HG02798 (cell line): Measurements from ENCODE around the gene ALDH6A1.
"Not testable (repeated sequence)": the region's sequence is repeated elsewhere in the genome, so short reads cannot be mapped to it uniquely, and the experiment has no call there.

Experiments used
- ATAC-seq: cut with Tn5 transposase; IDR thresholded peaks from one replicate; pipeline ENCODE4 v1.9.1; 2021; ENCODE audit warnings: mild to moderate bottlenecking; ENCODE audit not compliant: unreplicated experiment, poor library complexity

Gene ALDH6A1

DNA sequence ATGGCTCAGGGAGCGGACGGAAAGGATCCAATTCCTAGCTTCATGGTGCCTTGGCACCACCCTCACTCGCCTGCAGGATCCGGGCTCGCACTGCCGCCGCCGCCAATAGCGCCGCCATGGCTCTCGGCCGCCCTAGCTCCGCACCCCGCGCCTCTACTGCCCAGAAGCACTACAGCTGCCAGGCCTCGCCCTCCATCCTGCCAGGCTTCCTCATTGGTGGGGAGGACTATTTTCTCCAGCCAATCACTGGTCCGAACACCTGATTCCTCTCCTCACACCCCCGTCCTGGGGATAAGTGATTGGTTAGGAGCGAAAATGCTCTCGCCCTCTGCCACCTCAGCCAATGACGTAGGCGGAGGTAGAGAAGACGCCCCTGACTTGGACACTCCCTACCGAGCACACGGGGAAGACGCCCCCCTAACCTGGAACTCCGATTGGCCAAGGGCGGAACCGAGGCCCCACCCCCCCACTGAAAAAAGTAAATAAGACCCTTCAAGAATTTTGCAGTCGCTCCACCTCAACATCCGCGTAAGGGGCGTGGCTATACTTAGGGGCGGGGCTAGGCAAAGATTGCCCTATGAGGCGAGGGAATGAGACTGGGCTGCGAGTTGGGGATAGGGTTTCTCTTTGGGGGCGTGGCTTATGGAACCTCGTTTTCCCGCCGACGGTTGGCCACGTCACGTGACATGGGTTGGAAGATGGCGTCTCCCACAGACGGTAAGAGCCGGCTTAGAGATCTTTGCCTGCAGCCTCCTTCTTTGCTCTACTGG is at the start of gene ALDH6A1, which contains the start of gene LIN52:
Gene ALDH6A1 (minus strand): TSS at position 177 of the 770 bp plus-strand sequence. CDS start 59 bp downstream, at position 118.
Gene LIN52 (plus strand): TSS at position 680 of the 770 bp plus-strand sequence. CDS start 19 bp downstream, at position 699.
- ATAC-seq, result peak; percentile 93

DNA sequence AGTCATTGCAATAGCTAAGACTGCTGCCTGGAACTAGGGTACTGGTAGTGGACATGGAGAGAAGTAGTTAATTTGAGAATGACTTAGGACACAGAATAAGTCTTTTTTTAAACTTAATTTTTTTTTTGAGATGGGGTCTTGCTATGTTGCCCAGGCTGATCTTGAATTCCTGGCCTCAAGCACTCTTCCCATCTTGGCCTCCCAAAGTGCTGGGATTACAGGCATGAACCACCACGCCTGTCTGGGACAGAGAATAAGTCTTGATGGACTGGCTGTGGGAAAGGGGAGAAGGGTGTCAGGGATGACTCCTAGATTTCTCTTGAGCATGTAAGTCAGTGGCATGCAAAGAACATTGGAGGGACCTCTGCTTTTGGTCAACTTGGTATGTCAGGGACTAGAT is 43.4 kb upstream of the ALDH6A1 start:
- ATAC-seq, result no peak

DNA sequence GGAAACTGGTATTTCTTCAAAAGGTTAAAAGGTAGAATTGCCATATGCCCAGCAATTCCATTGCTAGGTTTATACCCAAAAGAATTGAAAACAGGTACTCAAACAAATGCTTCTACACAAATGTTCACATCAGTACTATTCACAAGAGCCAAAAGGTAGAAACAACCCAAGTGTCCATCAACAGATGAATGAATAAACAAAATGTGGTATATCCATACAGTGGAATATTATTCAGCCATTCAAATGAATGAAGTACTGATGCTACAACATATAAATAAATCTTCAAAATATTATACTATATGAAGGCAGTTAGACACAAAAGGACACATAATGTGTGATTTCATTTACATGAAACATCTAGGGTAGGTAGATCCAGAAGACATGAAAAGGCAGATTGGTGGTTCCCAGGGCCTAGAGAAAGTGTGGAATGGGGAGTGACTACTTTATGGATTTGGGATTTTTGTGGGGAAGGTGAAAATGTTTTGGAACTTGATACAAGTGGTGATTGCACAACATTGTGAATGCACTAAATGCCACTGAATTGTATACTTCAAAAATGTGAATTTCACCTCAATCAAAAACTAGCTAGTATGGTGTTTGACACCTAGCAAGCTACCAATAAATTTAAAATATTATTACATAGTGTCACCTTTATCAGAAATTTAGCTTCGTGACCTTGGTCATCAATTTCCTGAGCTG is 42.2 kb upstream of the ALDH6A1 start:
- no peak for ATAC-seq

DNA sequence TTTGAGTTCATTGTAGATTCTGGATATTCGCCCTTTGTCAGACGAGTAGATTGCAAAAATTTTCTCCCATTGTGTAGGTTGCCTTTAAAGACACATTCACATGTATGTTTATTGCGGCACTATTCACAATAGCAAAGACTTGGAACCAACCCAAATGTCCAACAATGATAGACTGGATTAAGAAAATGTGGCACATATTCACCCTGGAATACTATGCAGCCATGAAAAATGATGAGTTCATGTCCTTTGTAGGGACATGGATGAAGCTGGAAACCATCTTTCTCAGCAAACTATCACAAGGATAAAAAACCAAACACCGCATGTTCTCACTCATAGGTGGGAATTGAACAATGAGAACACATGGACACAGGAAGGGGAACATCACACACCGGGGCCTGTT is 41.2 kb upstream of the ALDH6A1 start:
- ATAC-seq, result not testable (repeated sequence)

DNA sequence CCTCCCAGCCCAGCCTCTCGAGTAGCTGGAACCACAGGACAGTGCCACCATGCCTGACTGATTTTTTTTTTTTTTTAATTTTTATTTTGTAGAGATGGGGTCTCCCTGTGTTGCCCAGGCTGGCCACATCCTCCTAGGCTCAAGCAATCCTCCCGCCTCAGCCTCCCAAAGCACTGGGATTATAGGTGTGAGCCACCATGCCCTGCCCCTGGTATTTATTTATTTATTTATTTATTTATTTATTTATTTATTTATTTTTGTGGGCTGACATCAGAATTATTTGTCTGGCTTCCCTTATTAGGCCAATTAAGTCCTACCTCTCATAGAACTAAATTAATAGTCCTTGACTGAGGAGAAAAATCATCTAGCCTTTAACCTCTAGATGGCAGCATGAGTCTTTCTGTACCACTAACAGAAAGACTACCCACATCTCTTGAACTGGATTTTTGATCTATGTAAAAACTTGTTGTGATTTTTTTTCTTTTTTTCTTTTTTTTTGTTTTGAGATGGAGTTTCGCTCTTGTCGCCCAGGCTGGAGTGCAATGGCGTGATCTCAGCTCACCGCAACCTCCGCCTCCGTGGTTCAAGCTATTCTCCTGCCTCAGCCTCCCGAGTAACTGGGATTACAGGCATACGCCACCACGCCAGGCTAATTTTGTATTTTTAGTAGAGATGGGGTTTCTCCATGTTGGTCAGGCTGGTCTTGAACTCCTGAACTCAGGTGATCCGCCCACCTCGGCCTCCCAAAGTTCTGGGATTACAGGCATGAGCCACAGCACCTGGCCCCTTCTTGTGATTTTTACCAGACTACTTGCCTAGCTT is 27.4 kb upstream of the ALDH6A1 start:
- ATAC-seq, result not testable (repeated sequence)

DNA sequence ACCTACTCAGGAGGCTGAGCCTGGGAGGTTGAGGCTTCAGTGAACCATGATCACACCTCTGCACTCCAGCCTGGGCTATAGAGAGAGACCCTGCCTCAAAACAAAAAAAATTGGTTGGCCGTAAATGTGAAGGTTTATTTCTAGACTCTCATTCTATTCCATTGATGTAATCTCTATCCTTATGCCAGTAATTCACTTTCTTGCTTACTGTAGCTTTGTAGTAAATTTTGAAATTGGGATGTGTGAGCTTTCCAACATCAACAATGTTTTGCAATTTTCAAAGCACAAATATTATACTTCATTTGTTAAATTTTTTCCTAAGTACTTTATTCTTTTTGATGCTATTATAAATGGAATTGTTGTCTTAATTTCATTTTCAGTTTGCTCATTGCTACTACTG is 25.1 kb upstream of the ALDH6A1 start:
- ATAC-seq, result no peak

DNA sequence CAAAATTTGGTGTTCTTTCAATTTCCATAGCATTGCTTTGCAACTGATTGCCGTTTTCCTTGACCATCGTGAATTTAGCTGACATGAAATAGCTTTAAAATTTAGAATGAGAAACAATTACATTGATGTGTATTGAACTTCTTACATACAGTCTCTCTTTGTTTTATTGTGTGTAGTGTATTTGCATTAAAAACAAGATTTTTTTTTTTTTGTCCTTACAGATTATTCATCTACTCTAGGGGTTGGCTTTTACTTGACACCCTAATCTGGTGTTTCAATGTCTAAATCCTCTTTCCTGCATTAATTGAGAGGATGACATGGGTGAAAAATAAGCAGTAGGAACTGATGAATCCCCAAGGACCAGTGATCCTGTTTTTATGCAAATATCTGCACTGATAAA is 21.1 kb upstream of the ALDH6A1 start:
- ATAC-seq, result no peak

DNA sequence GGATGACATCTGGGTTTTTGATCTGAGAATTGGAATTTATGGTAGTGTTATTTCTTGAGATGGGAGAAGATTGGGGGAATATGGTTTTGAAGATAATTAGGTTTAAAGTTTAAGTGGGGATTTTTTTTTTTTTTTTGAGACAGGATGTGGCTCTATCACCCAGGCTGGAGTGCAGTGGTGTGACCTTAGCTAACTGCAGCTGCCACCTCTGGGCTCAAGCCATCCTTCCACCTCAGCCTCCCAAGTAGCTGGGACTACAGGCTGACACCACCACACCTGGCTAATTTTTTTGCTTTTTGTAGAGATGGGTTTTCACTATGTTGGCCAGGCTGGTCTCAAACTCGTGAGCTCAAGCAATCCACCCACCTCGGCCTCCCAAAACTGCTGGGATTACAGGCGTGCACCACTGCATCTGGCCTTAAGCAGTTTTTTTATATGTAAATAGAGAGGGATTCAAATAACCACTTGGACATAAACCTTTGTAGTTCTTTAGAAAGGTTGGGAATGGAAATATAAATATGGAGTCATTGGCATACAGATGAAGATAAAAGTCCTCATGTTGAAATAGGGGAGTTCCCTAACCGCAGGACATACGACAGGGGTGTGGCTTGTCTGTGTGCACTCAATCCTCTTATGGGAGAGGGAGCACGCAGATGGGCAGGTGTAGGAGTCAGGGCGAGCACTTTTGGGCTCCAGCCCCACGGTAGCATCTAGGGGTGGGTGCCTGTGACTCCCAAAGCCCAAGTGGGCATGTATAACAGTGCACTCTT is 5.2 kb upstream of the ALDH6A1 start:
- no peak for ATAC-seq

DNA sequence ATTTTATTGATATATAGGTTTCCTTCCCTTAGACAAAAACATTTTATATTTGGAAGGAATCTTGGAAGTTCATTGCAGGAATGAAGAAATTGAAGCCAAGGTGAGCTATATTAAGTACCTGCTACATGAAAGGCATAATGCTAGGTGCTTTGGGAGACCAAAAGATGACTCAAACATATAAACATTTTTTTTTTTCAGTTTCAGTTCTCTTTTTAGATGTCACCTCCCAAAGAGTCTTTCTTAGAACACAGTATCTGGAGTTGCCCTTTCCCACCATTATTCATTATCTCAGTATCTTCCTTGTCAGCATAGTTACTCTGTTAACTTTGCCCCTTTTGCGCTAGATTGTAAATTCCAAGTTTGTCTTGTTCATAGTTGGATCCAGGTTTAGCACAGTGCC is 1.6 kb upstream of the ALDH6A1 start:
- no peak for ATAC-seq

DNA sequence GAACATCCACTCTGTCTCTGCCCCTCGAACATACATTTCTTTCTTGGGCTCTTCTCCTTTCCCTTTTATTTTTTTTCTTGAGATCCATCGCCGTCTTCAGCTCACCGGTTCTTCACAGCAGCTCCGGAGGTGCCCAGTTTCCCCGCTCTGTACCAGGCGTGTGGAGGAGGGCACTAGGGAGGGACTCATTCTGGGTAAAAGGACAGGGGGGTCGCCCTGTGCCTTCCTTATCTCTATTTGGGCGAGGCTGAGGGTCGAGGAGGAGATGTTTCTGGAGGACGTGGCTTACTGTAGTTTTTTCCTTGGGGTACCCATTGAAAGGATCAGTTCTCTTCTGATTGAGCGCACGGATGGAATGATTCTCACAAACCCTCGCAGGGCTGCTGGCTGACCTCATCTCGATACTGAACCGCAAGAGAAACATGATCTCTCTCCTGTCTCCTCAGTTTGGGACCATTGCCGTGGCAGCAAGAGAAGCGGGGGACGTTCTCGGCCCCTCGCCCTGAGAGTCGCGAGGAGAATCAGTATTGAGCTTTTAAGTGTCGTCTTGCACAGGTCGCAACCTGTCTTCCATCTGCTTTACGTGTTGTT is 889 bp upstream of the ALDH6A1 start:
- ATAC-seq, result peak; percentile 4

DNA sequence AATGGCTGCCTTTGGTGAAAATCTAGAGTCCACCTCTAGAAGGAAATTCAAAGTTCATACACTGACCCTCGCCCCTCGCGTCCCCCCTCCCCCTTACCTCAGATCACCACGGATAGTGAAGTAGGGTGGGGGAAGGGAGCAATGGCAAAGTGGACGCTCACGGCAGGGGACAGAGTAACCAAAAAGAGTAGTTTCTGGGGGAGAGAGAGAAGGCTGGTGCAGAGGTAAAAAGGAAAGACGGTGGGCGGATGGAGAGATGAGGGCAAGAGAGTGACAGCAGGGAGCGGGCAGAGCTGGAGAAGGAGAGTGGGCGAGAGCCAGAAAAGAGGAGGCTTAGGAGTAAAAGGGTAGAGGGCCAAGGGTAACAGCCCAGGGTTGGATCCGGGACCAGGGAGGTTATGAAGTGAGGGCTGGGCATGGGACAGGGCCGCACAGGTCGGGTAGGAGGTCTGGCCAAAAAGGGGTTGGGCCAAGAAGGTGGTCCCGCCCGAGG is 423 bp downstream of the ALDH6A1 start:
- peak; percentile 19 for ATAC-seq

DNA sequence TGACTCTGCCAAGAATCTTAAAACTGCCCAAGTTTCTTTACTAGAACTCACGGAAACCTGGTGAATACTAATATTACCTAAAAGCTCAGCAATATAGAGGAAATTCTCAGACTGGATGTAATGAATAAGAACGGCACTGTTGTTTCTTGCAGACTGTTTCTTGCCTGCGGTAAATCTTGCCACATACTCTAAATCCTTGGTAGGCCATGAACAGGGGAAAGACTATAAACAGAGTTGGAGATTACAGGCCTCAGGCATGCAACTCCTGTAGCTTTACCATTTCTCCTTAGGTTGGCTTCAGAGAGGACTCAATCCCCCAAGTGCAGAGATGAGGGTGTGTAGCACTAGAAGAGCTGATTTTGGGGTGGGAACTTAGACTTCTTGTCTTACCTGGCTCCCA is 1.1 kb downstream of the ALDH6A1 start:
- no peak for ATAC-seq

DNA sequence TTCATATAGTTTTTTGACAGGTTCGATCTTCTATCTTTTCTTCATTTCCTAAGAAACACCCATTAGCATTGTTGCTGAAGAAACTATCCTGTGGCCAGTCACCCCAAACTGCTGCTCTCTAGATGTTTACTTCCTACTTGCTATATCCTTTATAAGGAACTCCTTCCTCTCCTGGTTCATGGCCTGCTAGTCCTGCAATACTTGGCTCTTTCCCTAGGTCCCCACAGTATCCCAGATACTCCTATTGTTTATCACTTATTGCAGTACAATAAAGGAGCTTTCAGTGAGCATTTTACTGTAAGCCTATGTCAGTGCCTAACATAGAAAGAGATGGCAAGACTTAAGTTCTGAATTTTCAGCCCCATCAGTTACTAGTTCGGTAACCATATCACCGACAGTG is 2.8 kb downstream of the ALDH6A1 start:
- ATAC-seq, result no peak

DNA sequence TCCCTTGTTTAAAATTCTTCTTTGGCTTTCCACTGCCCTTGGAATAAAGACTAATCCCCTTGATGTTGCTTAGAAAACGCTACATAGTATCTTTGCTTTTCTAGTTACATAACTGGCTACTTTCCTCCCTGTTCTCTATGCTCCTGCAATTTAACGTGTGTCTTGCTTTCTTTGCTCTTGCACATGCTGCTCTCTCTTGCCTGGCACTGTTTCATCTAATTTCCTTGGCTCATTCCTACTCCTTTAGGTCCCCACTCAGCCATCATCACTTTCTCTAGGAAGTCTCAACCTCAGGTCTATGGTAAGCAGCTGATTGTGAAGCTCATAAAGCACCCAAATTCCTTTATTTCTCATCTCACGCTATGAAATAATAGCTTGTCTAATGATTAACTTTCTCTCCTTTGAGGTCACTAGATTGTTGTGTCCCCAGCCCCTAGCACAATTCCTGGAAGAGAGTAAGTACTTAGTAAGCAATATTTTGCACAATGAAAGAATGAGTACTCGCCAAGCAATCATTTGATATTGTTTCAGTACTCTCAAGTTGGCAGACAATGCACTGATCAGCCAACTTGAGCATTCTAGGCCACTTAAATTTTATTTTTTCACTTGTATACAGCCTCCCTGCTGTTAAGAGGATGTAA is 3.3 kb downstream of the ALDH6A1 start:
- ATAC-seq, result no peak

DNA sequence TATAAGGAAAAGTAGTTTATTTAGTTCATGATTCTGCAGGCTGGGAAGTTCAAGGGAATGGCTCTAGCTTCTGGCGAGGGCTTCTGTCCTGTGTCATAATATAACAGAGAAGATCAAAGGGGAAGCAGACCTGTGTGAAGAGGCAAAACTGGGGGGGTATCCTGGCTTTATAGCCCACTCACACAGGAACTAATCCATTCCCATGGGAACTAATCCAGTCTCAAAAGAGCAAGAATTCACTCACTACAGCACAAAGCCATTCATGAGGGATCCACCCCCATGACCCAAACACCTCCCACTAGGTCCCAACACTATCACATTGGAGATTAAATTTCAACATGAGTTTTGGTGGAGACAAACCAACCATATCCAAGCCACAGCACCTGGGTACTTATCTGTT is 6.9 kb downstream of the ALDH6A1 start:
- ATAC-seq, result no peak

DNA sequence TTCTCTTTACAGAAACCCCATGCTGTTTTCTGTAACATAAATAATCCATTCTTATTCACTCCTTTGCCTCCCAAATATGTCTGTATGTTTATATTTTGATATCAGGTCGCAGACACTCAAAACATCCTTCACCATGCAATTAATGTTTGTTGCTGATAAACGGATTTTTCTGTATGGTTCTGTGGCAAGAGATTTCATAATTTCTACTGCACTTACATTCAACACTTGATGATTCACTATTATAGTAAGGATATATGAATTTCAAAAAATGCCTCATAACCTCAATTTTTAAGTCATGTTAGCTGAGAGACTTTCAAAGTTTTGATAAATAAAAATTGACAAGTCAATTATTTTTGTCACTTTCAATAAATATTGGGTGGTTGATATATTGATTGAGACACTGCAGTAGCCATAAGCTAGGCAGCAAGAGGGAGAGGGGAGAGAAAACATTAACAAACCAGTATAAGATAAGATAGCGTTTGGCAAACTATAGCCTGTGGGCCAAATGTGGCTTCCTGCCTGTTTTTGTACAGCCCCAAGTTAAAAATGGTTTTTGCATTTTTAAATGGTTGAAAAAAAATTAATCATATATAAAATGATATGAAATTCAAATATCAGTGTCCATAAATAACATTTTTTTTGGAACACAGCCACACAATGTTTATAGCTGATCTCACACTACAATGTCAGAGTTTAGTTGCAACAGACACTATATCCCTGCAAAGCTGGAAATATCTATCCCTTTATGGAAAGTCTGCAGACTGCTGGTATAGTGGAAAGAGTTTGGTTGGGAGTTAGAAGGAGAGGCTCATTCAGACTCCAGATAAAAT is 18.3 kb downstream of the ALDH6A1 start:
- ATAC-seq, result no peak

DNA sequence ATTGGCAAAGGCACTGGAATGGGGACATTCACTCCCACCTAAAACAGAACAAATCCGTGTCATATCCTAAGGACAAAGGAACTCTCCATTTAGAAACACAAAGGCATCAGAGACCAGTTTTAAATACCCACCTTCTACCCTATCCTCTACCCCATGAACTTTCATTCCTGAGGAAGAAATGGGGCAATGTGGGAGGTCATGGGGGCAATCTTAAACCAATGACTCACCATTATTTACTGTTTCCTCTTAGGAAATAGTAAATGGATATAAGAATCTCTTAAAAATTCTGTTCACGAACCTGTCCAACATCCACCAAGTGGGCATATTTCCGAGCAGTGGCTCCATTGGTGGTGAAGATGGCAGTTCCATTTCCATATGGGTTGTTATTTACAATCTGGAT is 19.4 kb downstream of the ALDH6A1 start:
- no peak for ATAC-seq

DNA sequence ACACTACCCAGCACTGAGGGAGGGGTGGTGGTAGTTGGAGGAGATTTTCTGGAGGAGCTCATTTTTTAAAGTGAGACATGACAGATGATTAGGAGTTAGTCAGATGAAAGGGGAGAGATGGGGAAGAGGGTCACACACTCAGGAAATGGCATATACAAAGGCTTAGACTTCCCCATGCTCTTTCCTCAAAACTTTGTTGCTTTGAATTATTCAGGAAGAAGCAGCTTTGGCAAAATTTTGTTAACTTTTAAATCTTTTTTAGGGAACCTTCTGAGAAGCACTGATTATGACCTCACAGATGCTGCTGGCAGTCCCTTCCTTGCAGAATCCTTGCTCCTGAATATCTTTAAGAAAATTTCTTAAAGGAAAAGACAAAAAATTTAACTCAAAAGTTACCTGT is 19.8 kb downstream of the ALDH6A1 start:
- no peak for ATAC-seq
